K562 (cell line): Measurements from ENCODE around the gene RCE1. TPM values are rescaled to one million over a fixed set of nuclear protein-coding genes. Genes with fewer than 3 reads are reported as not detected.
A peak's percentile ranks its signal among the peaks of the same experiment; 100 is the strongest.

Experiments
- BDP1 ChIP-seq: IDR thresholded peaks from 3 replicates; pipeline ENCODE4 v1.6.1; 2011; ENCODE audit not compliant: insufficient read length, insufficient read depth
- SMARCB1 ChIP-seq: IDR thresholded peaks from 2 replicates; pipeline ENCODE4 v1.6.1; 2011; ENCODE audit warnings: improper control_type of control experiment, low read depth; ENCODE audit not compliant: insufficient read length
- SPI1 ChIP-seq: IDR thresholded peaks from 2 replicates; pipeline ENCODE4 v1.6.1; 2011; ENCODE audit warnings: low read depth, low read length, control low read depth, borderline replicate concordance
- TAL1 ChIP-seq: fragments of 450-650 bp; IDR thresholded peaks from 2 replicates; pipeline ENCODE4 v1.6.1; 2016; ENCODE audit warnings: mild to moderate bottlenecking
- XRCC5 ChIP-seq: fragments of 200-400 bp; formaldehyde crosslinking; IDR thresholded peaks from 2 replicates; pipeline ENCODE4 v1.6.1; 2017; ENCODE audit warnings: low read depth, mild to moderate bottlenecking, low read length
- polyA plus RNA-seq, 8 experiments: library from polyadenylated mRNA; depleted of rRNA in 4 of 8; stranded (reverse) in 5 of 8; unstranded in 3 of 8; fragments of >200 nt; fragmentation: Nextera tagmentation in 2 of 8; fragmentation: Illumina TruSeq in 1 of 8; extraction: Ambion mirVana in 2 of 8; extraction: Trizol in 1 of 8; gene quantifications; 2 replicates each; pipeline versions ENCODE4 v1.2.1 to v1.2.3, GENCODE V29; 2011 to 2014; ENCODE audit warnings: inconsistent platforms in 1 of 8, missing spikeins in 1 of 8
- total RNA-seq, 7 experiments: library from RNA; depleted of rRNA in 6 of 7; stranded (reverse); fragments of >200 nt in 6 of 7; fragmentation: Illumina TruSeq in 2 of 7; extraction: Trizol in 2 of 7; gene quantifications; 2 replicates each; pipeline versions ENCODE4 v1.2.1 to v1.2.3, GENCODE V29; 2011 to 2021; ENCODE audit warnings: low replicate concordance in 1 of 7
- TF ChIP-seq, protein P1 (sequence below): fragments of 200-800 bp; sonication (Bioruptor generic); IDR thresholded peaks from 2 replicates; pipeline ENCODE4 v1.6.1; 2017; ENCODE audit warnings: missing genetic modification characterization, missing compliant biosample characterization
- TF ChIP-seq, protein P2 (sequence below): fragments of 450-650 bp; formaldehyde crosslinking; IDR thresholded peaks from 2 replicates; pipeline ENCODE4 v1.4.0; 2020; ENCODE audit warnings: mild to moderate bottlenecking, moderate library complexity
- TF ChIP-seq, protein P3 (sequence below): sonication (generic); formaldehyde crosslinking; IDR thresholded peaks from 2 replicates; pipeline ENCODE4 v1.8.0; 2022; ENCODE audit warnings: mild to moderate bottlenecking, missing genetic modification reagents, borderline replicate concordance
- TF ChIP-seq, protein P4 (sequence below): fragments of 450-650 bp; IDR thresholded peaks from 2 replicates; pipeline ENCODE4 v1.7.0; 2016; ENCODE audit warnings: borderline replicate concordance
- TF ChIP-seq, protein P5 (sequence below), 2 experiments: fragments of 450-650 bp; IDR thresholded peaks; 2 replicates each; pipeline ENCODE4 v1.6.1; 2018; ENCODE audit warnings: mild to moderate bottlenecking in 2 of 2, low read depth in 1 of 2; ENCODE audit not compliant: partially characterized antibody in 2 of 2
- TF ChIP-seq, protein P6 (sequence below): sonication (generic); formaldehyde crosslinking; IDR thresholded peaks from 2 replicates; pipeline ENCODE4 v1.9.0; 2022; ENCODE audit warnings: mild to moderate bottlenecking, missing genetic modification reagents
- TF ChIP-seq, protein P7 (sequence below), 3 experiments: IDR thresholded peaks in 2 of 3; conservative IDR thresholded peaks in 1 of 3; 2 replicates each; pipeline ENCODE4 v1.5.1; 2011 to 2012; ENCODE audit warnings: low read length in 3 of 3, mild to moderate bottlenecking in 3 of 3, control low read depth in 2 of 3, improper control_type of control experiment in 1 of 3, inconsistent platforms in 1 of 3, low read depth in 1 of 3, mixed read lengths in 1 of 3, moderate library complexity in 1 of 3; ENCODE audit not compliant: insufficient read depth in 2 of 3

RCE1 gene
- total and polyA plus RNA-seq, 9 of the 15 experiments (the other 6 are each of a cell fraction or from before 2014, with no cell fraction given), result 0.75 to 41.5 (median 15.1) TPM

DNA sequence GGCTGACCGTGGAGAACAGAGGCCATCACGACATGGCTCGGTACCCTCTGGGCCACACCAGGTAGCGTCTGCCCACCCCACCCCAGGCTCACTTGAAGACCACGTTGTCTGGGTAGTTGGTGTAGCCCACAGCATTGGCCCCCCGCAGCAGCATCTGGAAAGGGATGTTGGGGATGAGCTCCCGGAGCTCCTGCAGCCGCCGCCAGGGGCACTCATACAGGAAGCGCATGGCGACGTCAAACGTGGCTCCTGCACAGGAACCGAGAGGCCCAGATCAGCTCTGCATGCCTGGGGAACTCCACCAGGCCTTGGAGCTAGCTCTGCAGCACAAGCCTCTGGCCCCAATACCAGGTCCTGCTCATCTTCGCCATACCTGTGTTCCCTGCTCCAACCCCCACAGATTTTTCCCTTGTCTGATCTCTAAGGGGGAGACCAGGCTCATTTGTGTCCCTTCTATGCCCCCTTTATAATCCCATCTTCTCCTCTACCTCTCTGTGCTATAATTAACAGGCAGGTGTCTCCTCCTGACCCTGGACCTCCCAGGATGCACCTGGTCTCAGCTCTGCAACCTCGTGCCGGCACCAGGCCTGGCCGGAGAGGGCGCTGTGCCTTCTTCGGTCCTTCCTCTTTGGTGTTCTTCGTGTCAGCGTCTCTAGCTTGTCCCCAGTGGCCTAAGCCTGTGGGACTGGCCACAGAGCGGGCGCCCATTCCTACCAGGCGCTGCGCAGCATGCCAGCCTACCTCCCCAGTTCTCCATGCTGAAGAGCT lies 8.6 kb downstream of the RCE1 start (continued):
- TF ChIP-seq, protein P1, sequence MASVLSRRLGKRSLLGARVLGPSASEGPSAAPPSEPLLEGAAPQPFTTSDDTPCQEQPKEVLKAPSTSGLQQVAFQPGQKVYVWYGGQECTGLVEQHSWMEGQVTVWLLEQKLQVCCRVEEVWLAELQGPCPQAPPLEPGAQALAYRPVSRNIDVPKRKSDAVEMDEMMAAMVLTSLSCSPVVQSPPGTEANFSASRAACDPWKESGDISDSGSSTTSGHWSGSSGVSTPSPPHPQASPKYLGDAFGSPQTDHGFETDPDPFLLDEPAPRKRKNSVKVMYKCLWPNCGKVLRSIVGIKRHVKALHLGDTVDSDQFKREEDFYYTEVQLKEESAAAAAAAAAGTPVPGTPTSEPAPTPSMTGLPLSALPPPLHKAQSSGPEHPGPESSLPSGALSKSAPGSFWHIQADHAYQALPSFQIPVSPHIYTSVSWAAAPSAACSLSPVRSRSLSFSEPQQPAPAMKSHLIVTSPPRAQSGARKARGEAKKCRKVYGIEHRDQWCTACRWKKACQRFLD (CRISPR knock-in tag), result no peak
- TF ChIP-seq TAL1 (no peak), BDP1 (no peak), SPI1 (0 out of 2 replicates have a peak, but pooled peaks have one; percentile 6), XRCC5 (no peak), SMARCB1 (no peak)
- TF ChIP-seq, protein P2, sequence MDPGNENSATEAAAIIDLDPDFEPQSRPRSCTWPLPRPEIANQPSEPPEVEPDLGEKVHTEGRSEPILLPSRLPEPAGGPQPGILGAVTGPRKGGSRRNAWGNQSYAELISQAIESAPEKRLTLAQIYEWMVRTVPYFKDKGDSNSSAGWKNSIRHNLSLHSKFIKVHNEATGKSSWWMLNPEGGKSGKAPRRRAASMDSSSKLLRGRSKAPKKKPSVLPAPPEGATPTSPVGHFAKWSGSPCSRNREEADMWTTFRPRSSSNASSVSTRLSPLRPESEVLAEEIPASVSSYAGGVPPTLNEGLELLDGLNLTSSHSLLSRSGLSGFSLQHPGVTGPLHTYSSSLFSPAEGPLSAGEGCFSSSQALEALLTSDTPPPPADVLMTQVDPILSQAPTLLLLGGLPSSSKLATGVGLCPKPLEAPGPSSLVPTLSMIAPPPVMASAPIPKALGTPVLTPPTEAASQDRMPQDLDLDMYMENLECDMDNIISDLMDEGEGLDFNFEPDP, result no peak
- TF ChIP-seq, protein P3, sequence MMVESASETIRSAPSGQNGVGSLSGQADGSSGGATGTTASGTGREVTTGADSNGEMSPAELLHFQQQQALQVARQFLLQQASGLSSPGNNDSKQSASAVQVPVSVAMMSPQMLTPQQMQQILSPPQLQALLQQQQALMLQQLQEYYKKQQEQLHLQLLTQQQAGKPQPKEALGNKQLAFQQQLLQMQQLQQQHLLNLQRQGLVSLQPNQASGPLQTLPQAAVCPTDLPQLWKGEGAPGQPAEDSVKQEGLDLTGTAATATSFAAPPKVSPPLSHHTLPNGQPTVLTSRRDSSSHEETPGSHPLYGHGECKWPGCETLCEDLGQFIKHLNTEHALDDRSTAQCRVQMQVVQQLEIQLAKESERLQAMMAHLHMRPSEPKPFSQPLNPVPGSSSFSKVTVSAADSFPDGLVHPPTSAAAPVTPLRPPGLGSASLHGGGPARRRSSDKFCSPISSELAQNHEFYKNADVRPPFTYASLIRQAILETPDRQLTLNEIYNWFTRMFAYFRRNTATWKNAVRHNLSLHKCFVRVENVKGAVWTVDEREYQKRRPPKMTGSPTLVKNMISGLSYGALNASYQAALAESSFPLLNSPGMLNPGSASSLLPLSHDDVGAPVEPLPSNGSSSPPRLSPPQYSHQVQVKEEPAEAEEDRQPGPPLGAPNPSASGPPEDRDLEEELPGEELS, result no peak
- TF ChIP-seq, protein P4, sequence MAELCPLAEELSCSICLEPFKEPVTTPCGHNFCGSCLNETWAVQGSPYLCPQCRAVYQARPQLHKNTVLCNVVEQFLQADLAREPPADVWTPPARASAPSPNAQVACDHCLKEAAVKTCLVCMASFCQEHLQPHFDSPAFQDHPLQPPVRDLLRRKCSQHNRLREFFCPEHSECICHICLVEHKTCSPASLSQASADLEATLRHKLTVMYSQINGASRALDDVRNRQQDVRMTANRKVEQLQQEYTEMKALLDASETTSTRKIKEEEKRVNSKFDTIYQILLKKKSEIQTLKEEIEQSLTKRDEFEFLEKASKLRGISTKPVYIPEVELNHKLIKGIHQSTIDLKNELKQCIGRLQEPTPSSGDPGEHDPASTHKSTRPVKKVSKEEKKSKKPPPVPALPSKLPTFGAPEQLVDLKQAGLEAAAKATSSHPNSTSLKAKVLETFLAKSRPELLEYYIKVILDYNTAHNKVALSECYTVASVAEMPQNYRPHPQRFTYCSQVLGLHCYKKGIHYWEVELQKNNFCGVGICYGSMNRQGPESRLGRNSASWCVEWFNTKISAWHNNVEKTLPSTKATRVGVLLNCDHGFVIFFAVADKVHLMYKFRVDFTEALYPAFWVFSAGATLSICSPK, result no peak
- TF ChIP-seq, protein P5, sequence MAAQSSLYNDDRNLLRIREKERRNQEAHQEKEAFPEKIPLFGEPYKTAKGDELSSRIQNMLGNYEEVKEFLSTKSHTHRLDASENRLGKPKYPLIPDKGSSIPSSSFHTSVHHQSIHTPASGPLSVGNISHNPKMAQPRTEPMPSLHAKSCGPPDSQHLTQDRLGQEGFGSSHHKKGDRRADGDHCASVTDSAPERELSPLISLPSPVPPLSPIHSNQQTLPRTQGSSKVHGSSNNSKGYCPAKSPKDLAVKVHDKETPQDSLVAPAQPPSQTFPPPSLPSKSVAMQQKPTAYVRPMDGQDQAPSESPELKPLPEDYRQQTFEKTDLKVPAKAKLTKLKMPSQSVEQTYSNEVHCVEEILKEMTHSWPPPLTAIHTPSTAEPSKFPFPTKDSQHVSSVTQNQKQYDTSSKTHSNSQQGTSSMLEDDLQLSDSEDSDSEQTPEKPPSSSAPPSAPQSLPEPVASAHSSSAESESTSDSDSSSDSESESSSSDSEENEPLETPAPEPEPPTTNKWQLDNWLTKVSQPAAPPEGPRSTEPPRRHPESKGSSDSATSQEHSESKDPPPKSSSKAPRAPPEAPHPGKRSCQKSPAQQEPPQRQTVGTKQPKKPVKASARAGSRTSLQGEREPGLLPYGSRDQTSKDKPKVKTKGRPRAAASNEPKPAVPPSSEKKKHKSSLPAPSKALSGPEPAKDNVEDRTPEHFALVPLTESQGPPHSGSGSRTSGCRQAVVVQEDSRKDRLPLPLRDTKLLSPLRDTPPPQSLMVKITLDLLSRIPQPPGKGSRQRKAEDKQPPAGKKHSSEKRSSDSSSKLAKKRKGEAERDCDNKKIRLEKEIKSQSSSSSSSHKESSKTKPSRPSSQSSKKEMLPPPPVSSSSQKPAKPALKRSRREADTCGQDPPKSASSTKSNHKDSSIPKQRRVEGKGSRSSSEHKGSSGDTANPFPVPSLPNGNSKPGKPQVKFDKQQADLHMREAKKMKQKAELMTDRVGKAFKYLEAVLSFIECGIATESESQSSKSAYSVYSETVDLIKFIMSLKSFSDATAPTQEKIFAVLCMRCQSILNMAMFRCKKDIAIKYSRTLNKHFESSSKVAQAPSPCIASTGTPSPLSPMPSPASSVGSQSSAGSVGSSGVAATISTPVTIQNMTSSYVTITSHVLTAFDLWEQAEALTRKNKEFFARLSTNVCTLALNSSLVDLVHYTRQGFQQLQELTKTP (IDR thresholded peaks at IDR 0.05; ENCODE audit: low read depth in 1 of 2, partially characterized antibody in 2 of 2), result no peak
- TF ChIP-seq, protein P6, sequence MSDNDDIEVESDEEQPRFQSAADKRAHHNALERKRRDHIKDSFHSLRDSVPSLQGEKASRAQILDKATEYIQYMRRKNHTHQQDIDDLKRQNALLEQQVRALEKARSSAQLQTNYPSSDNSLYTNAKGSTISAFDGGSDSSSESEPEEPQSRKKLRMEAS (CRISPR knock-in tag), result peak; percentile 77
- TF ChIP-seq, protein P7, sequence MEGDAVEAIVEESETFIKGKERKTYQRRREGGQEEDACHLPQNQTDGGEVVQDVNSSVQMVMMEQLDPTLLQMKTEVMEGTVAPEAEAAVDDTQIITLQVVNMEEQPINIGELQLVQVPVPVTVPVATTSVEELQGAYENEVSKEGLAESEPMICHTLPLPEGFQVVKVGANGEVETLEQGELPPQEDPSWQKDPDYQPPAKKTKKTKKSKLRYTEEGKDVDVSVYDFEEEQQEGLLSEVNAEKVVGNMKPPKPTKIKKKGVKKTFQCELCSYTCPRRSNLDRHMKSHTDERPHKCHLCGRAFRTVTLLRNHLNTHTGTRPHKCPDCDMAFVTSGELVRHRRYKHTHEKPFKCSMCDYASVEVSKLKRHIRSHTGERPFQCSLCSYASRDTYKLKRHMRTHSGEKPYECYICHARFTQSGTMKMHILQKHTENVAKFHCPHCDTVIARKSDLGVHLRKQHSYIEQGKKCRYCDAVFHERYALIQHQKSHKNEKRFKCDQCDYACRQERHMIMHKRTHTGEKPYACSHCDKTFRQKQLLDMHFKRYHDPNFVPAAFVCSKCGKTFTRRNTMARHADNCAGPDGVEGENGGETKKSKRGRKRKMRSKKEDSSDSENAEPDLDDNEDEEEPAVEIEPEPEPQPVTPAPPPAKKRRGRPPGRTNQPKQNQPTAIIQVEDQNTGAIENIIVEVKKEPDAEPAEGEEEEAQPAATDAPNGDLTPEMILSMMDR (IDR thresholded peaks at IDR 0.05 in 2 of 3, conservative IDR thresholded peaks at IDR 0.05 in 1 of 3; ENCODE audit: insufficient read depth in 2 of 3, low read depth in 1 of 3, low read length in 3 of 3), result peak; percentile 71 to 87 (median 80)
